ENCODE data around the gene SMPD2.
A peak's percentile ranks its signal among the peaks of the same experiment; 100 is the strongest.
"Not testable (repeated sequence)": the region's sequence is repeated elsewhere in the genome, so short reads cannot be mapped to it uniquely, and the experiment has no call there.

The SMPD2 gene

DNA sequence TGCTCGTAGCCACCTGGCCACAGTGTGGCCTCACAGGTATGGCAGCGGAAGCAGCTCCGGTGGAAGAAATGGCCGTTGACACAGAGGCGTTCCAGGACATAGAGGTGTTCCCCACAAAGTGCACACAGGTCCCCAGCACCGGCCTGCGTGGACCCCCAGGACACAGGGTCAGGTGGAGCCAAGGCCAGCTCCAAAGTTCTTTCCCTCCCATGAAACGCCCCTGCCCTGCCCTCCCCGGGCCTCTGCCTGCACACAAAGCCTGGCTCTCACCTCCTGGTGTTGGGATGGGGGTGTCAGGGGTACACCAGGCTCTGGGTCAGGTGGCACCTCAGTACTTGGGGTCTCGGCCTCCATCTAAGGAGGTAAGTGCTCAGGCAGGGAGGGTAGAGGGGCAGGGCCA, 6.6 kb downstream of the SMPD2 start:
- DNase-seq, result no peak

DNA sequence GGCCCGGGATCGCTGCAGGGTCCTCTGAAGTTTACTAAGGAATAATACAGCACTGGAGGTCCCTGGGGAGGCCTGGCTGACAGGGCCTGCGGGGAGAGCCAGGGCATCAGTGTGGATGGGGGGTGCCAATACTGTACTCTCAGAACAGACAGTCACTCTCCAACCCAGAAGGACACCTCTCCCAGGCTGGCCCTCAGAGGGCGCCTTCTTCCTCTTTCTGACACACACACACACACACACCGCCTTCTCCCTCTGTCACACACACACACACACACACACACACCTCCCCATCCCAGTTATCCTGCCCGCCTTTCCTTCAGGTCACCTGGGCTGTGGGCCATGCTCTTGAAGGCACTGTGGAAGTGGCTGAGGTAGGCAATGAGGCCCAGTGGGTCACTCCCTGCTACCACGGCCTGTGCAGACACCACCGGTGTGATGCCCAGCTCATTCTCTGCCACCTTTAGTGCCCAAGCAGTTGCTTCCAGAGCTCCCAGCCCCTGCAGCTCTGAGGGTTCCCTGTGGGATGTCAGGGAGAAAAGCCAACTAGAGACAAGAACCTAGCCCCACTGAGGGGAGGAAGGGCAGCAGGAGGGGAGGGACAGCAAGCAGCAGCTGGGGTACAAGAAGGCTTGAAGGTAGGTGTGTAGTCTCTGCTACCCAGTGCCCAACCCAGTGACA, 7.5 kb downstream of the SMPD2 start:
- DNase-seq, result no peak

DNA sequence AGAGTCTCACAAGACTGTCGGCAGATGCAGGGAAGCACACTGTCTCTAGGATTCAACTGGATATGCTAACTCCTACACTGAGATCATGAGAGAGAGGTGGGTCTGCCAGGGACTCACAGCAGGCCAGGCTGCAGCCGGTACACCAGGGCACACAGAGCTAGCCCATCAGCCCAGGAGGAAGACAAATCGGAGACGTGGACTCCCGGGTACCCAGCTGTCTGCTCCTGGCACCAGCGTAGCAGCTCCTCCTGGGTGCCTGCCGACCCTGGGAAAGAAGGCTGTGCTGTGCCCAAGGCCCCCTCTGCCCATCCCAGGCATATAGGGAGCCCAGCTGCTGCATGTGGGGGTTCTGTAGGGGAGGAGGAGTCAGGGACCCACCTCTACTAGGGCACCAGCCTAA, 8.1 kb downstream of the SMPD2 start:
- DNase-seq, result no peak

DNA sequence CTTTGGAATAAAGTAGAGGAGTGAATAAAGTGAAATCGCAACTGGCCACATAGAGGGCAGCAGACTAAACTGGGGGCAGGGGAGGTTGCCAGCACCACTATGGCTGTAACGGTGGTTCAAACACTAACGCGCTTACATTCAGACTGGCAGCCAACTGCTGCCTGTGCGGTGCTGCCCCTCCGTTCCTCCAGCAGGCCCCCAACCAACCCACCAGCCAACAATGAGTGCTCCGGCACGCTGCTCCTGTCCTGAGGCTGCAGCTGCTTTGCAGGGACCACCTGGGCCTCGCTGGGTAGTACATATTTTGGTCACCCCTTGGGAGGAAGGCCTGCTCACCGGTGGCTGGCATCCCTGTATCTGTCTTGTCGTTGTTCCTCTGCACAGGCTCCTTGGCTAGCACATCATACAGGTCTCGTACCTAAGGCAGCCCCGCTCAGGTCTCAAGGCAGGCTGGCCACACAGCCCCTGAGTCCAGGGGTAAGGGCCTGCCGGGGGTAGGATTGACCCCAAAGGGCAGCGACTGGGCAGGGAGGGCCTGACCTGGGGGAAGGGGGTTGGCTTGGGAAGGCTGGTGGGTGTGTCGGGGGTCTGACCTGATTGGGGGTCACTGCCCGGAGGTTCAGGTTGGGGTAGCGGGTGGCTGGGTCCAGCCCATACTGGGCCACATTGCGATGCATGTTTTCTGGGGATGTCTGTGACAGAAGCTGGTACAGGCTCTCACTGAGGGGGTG, 8.7 kb downstream of the SMPD2 start:
- no peak for DNase-seq

DNA sequence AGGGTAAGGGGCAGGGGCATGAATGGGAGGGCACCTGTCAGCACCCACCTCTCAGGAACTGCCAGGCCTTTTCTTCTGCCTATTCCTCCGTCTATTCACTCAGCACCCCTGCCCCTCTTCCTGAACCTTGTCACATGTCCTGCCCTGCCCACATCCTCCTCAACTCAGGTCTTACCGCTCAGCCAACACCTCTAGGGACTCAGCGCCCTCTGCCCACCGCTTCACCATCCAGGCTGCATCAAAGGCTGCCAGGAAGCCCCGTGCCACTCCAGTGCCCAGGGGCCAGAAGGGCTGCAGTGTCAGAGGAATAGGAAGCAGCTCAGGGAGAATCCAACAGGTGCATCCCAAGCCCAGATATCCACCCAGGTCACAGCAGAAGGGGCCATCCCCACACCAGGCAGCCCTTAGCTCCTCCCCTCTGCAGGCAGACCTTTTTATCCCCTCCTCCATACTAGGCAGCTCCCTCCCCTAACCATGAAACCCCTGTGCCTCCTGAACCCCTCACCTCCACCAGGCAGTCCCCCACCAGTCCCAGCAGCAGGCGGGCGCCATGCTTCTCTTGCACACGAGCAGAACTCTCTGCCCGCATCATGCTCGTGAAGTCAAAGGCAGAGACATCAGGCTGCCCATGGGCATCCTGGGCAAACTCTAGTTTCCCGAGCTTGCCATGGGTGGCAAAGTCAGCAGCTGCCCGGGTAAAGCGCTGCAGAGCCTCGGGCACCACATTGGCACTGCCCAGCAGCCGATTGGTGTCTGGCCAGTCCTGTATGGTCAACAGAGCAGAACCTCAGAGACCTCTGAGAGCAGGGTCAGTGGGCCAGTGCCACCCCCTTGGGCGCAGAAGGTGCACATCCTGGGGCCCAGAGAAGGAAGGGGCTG, 9.5 kb downstream of the SMPD2 start:
- no peak for DNase-seq

DNA sequence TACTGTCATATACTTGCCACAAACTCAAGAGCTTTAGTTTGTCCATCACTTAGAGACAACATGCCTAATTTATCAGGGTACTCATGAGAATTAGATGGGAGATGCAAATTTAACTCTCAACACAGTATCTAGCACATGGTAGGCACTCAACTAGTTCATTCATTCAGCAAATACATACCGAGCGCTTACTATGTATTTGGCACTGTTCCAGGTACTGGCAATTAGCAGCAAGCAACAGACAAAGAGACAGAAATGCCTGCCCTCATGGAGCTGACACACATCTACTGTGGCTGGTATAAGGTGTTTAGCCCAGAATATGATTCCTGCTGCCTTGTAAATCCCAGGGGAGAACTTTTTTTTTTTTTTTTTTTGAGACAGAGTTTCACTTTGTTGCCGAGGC, 10.3 kb downstream of the SMPD2 start:
- no peak for DNase-seq

DNA sequence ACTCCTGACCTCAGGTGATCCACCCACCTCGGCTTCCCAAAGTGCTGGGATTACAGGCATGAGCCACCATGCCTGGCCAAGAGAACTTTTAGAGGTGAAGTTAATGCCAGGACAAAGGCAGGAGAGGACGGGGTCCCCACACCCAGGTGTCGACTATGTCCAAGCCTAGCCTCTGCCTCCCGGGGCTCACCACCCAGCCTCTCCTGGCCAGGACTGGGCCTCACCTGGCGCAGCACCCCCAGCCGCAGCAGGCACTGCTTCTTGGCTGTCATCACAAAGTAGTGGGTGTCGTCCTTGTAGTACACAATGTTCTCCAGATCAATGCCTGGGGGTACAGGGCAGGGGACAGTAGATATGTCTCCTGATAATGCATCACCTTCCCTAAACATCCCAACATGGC, 10.9 kb downstream of the SMPD2 start:
- DNase-seq, result no peak

DNA sequence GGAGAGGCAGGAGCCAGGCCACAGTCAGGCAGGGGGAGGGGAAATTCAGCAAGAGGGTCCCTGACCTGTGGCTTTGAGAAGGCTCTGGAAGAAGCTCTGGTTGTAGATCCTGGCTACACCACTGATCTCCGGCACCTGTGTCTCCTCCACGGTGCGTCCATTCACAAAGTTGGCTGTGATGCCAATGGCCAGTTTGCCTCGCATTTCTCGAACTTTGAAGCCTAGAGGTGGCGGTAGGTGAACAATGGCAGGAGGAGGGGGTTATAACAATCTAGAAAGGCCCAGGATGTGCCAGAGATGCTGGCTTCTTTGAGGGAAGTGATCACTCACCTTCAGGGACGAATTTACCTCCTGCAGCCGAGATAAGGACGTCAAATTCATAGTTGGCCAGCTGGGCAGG, 11.7 kb downstream of the SMPD2 start:
- no peak for DNase-seq

DNA sequence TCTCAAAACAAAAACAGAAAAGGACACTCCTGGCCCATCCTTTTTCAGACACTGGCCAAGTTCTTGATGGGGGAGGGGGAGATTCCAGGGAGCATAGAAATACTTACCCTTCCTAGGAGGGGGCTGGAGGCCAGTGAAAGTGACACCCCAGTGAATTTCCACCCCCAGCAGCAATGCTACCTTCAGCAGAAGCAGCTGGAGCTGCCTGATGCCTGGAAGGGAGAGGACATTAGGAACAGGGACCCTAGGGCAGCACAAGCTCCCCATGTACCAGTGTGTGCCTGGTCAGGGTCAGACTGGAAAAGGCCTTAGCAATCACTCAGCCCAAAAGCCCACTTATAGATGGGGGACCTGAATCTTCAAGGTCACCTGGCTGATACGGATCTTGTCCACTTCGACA, 12.6 kb downstream of the SMPD2 start:
- no peak for DNase-seq

DNA sequence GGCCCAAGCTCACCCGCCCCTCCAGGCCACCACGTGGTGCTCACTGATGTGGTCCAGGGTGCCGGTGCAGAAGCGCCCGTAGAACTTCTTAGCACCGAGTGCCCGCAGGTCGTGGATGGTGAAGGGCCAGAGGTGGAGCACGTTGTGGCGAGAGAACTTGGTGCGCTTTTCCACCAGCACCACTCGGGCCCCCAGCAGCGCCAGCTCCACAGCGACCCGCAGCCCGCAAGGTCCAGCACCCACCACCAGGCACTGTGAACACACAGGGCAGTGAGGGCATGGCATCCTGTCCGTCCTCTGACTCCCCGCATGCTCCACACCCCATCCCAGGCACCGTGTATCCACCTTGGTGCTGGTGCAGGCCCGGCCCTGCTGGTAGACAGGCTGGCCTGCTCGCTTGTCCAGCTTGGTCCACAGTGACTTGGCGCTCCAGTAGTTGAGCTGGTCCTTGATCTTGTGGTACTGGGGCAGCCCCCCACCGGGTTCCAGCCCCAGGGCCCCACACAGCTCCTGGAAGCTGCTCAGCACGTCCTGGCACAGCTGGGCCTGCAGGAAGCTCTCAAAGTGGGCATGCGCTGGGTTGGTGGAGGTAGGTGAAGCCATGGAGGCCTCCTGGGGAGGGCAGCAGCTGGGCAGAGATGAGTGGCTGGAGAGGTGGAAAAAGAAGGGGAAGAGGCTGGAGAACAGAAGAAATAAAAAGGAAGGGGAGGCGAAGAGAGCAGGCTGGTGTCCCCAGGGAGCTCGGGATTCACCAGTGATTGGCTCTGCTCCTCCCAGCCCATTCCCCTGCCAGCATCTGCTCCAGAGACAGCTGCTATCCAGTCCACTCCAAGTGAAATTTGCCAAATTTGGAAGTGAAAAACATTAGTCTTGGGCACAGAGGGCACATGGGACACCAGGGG, 13.3 kb downstream of the SMPD2 start:
- DNase-seq, result no peak

DNA sequence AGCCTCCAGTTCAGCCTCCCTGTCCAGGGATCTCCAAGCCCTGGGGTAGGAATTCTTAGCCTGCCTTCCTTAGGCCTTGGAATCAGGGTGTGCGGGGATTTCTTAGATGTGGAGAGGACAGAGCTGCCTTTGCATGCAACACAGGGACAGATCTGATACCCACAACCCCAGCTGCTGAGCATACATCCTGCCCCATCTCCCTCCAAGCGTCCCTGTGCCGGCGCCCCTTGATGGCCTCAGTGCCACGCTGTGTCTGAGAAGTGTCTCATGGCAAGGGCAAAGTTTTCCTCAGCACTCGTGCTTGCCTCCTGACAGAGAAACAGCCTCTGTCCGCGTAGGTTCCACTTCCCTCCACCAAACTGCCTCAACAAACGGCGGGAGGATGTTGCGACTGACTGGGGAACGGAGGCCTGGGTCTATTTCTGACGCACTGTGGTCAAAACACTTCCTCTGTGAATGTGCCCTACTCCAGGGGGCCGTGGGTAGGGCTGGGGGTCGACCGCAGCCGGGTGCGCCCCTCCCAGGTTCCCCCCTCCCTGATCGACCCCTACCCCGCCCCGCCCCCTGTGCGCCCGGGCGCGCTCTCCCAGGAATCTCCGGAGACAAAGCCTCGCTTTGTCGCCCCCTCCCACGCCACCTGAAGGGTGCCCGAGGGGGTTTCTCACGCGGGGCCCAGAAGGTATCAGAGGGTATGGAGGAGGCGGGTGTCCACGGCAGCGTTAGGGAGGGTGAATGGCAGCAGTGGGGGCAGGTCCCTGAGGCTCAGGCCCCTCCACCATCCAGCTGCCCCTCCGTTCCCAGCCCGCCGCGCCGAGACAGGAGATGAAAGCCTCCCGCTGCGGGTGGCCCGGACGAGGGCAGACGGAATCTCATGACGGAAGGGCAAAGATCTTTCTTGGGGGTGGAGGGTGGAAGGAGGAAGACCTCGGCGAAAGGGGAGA, 14.2 kb downstream of the SMPD2 start:
- no peak for DNase-seq

DNA sequence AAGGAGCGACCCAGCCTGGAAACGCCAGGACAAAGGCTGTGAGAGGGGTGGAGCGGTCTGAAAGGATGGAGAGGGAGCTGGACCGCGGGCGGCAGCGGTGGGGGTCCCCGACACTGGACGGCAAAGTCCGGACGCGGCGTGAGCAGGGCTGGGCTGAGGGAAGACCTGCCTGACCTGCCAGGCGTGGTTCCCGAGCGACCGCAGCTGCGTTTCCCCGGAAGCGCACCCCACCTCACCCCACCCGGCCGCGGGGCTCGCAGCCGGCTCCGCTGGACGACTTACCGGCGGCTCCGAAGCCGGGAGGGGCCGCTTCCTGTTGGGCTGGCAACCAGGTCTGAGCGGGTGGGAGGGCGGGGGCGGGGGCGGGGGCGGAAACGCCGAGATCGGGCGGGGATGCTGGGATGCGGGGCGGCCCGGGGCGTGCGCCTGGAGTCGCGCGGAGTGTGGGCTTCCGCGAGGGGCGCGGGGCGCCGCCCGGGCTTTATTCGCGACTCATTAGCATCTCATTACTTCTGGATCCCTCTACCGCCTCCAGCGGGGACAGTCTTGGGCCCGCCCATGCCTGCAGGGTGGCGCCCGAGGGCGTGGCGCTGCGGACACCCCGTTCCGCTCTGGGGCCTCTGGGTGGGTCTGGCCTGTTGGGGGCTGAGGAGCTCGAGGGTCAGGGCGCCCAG, 15.1 kb downstream of the SMPD2 start, which contains the start of gene MICAL1:
MICAL1 (minus strand) TSS at position 336 of the 674 bp plus-strand sequence. CDS start 1,576 bp downstream, outside the sequence.
- peak; percentile 70 for DNase-seq

DNA sequence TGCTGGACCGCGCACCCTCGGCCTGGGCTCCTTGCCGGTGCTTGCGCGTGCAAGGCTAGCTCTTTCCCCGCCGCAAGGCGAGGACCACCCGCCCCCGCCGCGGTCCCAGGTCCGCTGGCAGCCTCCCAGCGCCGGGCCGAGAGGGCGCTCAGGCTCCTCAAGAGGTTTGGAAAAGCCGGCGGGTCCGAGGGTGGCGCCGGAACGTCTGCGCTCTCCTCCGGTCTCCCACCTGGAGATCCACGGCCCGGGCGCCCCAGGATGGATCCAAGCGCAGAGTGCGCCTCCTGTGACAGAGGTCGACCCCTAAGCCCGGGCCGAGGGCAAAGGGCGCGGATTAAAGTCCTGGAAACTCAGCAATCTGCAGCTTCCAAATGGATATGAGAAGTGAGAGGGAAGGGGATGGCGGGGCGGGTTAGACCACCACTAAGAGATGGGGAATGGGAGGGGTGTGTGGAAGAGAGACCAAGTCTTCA, 15.6 kb downstream of the SMPD2 start:
- DNase-seq, result peak; percentile 44

DNA sequence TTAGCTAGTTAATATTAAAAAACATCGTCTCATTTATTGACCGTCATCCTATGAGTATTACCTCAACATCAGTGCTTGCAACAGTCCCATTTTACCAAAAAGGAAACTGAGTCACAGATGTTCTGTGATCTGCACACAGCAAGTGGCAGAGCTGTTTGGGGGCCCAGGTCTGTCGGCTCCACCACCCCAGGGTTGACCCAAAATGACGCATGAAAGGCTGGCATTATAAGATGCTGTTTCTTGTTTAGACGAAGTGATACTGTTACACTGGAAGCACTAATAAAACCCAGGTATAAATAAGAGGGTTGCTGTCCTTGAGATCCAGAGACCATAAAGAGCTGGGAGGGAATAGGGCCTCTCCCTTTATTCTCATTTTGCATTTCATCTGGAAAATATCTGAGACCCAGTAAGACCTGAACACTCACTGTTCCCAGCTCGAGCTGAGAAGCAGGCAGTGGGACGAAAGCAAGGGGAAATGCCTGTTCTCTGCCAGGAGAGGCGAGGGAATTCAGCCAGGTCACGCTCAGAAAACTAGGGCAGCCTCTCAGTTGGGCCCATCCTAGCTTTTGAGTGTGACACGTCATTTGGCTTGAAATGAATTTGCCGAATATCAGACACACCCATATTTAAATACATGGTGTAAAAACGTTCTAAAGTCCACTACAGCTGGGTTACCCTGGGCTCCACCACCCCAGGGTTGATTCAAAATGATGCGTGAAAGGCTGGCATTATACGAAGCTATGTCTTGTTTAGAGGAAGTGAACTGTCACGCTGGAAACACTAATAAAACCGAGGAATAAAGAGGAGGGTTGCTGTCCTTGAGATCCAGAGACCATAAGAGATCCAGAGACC, 16.4 kb downstream of the SMPD2 start:
- no peak for DNase-seq

DNA sequence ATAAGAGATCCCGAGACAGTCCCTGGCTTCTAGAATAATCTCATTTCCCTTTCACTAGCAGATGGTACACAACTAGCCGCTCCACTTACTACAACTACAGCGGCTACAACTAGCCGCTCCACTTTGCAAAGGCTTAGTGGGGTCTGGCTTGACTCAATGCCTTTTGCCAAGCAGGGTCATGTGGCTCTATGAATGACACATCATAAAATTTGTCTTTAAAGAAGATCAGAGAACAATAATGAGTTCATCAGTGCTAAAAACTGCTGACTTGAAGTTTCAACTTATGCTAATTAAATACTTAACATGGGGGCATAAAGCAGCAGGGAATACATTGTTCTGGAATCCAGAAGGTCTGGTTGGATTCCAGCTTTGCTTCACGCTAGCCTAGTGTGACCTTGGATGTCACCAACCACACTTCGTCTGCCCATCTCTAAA, 17.1 kb downstream of the SMPD2 start:
- DNase-seq, result no peak

DNA sequence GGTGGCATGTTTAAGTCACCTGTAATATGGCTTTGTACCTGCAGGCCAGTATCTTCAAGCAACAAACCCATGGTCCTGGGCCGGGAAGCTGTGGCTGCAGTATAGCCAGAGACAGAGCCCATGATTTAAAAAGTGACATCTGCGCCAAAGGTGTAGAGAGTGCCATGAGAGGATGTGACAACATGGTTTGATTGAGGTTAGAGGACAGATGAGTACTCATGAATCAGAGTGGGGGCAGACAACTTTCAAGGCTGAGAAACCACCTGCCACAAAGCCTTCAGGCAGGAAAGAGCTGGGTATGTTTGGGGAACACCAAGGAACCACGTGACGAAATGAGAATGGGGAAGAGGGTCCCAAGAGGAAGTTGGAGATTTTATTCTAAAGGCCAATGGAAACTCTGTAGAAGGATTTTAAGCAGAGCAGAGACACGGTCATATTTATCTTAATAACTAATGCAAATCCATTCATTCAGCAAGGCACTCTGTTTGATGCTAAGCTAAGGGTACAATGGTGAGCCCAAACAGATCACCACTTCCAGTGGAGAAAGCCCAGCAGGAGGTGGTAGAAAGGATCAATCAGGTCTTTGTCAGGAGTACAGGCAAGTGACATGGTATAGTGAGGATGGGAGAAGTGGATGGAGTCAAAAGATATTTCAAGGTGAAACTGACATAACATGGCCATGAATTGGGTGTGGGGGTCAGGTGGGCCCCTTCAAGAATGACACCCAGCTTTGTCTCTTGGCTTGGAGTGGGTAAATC, 18.4 kb downstream of the SMPD2 start:
- DNase-seq, result no peak

DNA sequence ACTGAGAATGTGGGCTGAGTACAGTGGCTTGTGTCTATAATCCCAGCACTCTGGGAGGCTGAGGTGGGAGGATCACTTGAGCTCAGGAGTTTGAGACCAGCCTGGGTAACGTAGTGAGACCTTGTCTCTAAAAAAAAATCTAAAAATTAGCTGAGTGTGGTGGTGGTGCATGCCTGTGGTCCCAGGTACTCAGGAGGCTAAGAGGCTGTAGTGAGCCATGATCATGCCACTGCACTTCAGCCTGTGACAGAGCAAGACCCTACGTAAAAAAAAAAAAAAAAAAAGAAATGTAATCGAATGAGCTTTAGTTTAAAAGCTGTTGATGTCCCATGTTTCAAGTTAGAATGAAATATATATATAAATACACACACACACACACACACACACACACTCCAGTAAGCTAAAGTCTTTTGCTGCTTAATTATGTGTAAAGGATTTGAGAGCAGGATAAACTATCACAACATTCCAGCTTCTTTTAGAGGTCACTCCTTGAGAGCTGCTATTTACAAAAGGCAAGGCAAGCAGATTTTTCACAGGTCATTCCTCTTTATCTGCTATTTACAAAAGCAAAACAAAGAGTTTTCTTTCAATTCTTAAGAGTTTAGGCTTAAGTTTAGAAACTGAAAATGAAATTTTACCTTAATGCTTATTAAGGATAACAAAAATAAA, 19.8 kb downstream of the SMPD2 start:
- no peak for DNase-seq

DNA sequence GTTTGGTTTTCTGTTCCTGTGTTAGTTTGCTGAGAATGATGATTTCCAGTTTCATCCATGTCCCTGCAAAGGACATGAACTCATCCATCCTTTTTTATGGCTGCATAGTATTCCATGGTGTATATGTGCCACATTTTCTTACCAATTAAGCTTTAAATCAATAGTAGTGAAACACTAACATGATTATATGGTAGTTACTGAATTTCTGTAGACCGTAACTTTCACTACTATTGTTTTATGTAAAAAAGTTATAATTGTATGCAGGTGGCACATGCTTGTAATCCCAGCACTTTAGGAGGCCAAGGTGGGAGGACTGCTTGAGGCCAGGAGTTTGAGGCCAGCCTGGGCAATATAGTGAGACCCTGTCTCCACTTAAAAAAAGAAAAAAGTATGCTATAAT, 20.7 kb downstream of the SMPD2 start:
- not testable (repeated sequence) for DNase-seq

Measured in NCI-H2029 (cell line).